ENCODE data around the gene RBM15. TPM values are rescaled to one million over a fixed set of nuclear protein-coding genes. Genes with fewer than 3 reads are reported as not detected.

RBM15 gene
- total and polyA plus RNA-seq, 2 experiments from 2014 or later = 20.8 to 84.0 TPM

GRCh38 chr1:110361856-110362255 lies 22.7 kb downstream of the RBM15 start:
- Mint-ChIP-seq H3K27me3 (ENCODE audit: insufficient read depth, low read depth, poor library complexity) (peaks cover 5% of the 10 kb centered on the region), H3K4me3 (no peak overlapping the region), H3K9me3 (no peaks in the 10 kb centered on the region), H3K27ac (no peak overlapping the region), H3K36me3 (ENCODE audit: low read depth) (peaks cover 49% of the 10 kb centered on the region), H3K4me1 (no peaks in the 10 kb centered on the region)
- H3K4me3 ChIP-seq = no peak overlapping the region
- H3K27ac ChIP-seq (ENCODE audit: low read depth) = no peak overlapping the region
- H3K9me2 ChIP-seq (ENCODE audit: insufficient read depth) = no peaks in the 10 kb centered on the region
- no peaks in the 10 kb centered on the region for H3K4me1 ChIP-seq (ENCODE audit: insufficient read depth)
- no peak overlapping the region for H3K4me2 ChIP-seq
- TF ChIP-seq NANOG (IDR thresholded peaks at IDR 0.05; ENCODE audit: borderline replicate concordance) (no peak), ZNF462 (CRISPR knock-in tag; IDR thresholded peaks at IDR 0.05) (no peak), EZH2 (IDR thresholded peaks at IDR 0.05; ENCODE audit: low read depth, unreplicated experiment) (no peak), ZNF331 (CRISPR knock-in tag; IDR thresholded peaks at IDR 0.05; ENCODE audit: low read depth) (no peak), CTCF (conservative IDR thresholded peaks at IDR 0.05; ENCODE audit: low read depth in 2 of 2) (no peak), ZNF114 (CRISPR knock-in tag; IDR thresholded peaks at IDR 0.05) (no peak), CREB1 (CRISPR knock-in tag; IDR thresholded peaks at IDR 0.05; ENCODE audit: low read depth) (no peak), STAT1 (IDR thresholded peaks at IDR 0.05; ENCODE audit: unreplicated experiment) (no peak), POLR2AphosphoS5 (IDR thresholded peaks at IDR 0.05; ENCODE audit: low read depth) (no peak), JUNB (IDR thresholded peaks at IDR 0.05; ENCODE audit: unreplicated experiment) (no peak), EZH2phosphoT487 (IDR thresholded peaks at IDR 0.05; ENCODE audit: unreplicated experiment) (no peak)
- TF ChIP-seq, protein P1, sequence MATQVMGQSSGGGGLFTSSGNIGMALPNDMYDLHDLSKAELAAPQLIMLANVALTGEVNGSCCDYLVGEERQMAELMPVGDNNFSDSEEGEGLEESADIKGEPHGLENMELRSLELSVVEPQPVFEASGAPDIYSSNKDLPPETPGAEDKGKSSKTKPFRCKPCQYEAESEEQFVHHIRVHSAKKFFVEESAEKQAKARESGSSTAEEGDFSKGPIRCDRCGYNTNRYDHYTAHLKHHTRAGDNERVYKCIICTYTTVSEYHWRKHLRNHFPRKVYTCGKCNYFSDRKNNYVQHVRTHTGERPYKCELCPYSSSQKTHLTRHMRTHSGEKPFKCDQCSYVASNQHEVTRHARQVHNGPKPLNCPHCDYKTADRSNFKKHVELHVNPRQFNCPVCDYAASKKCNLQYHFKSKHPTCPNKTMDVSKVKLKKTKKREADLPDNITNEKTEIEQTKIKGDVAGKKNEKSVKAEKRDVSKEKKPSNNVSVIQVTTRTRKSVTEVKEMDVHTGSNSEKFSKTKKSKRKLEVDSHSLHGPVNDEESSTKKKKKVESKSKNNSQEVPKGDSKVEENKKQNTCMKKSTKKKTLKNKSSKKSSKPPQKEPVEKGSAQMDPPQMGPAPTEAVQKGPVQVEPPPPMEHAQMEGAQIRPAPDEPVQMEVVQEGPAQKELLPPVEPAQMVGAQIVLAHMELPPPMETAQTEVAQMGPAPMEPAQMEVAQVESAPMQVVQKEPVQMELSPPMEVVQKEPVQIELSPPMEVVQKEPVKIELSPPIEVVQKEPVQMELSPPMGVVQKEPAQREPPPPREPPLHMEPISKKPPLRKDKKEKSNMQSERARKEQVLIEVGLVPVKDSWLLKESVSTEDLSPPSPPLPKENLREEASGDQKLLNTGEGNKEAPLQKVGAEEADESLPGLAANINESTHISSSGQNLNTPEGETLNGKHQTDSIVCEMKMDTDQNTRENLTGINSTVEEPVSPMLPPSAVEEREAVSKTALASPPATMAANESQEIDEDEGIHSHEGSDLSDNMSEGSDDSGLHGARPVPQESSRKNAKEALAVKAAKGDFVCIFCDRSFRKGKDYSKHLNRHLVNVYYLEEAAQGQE (IDR thresholded peaks at IDR 0.05; ENCODE audit: unreplicated experiment) = no peak
- TF ChIP-seq, protein P2, sequence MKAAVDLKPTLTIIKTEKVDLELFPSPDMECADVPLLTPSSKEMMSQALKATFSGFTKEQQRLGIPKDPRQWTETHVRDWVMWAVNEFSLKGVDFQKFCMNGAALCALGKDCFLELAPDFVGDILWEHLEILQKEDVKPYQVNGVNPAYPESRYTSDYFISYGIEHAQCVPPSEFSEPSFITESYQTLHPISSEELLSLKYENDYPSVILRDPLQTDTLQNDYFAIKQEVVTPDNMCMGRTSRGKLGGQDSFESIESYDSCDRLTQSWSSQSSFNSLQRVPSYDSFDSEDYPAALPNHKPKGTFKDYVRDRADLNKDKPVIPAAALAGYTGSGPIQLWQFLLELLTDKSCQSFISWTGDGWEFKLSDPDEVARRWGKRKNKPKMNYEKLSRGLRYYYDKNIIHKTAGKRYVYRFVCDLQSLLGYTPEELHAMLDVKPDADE (IDR thresholded peaks at IDR 0.05) = no peak
- no peak for DNase-seq (ENCODE audit: low spot score)
- H3K27me3 ChIP-seq (ENCODE audit: insufficient read depth) = no peaks in the 10 kb centered on the region
- no peak overlapping the region for H2AFZ ChIP-seq
- peaks cover 11% of the 10 kb centered on the region; the same call in 1 of the 2 replicates for H3K36me3 ChIP-seq (ENCODE audit: insufficient read depth)
- ATAC-seq = no peak
- peaks cover 39% of the 10 kb centered on the region for H4K20me1 ChIP-seq (replicated peaks; ENCODE audit: insufficient read depth)
- no peaks in the 10 kb centered on the region for H3F3A ChIP-seq (replicated peaks; ENCODE audit: low read depth)
- H3K79me2 ChIP-seq (replicated peaks; ENCODE audit: insufficient read depth) = peaks cover 90% of the 10 kb centered on the region
